SK-N-SH treated with all-trans-retinoic acid at 6 μM for 48 hours (cell line): ENCODE data around the gene NME7.
A peak's percentile ranks its signal among the peaks of the same experiment; 100 is the strongest.
"Not testable (repeated sequence)": the region's sequence is repeated elsewhere in the genome, so short reads cannot be mapped to it uniquely, and the experiment has no call there.

Experiments used
- ATAC-seq: fragments of 200-7000 bp; cut with Tn5 transposase; 3 replicates; pipeline ENCODE4 v1.9.1; 2020; ENCODE audit warnings: mild to moderate bottlenecking, moderate library complexity
- ARNTL ChIP-seq: fragments of 450-650 bp; formaldehyde crosslinking; IDR thresholded peaks from 2 replicates; pipeline ENCODE4 v1.5.0; 2020; ENCODE audit warnings: low read depth, mild to moderate bottlenecking, moderate library complexity, borderline replicate concordance
- BACH2 ChIP-seq: fragments of 250-450 bp; sonication (Bioruptor Pico); IDR thresholded peaks from 2 replicates; pipeline ENCODE4 v1.9.0; 2021; ENCODE audit warnings: mild to moderate bottlenecking, borderline replicate concordance
- CSDC2 ChIP-seq: fragments of 250-450 bp; sonication (Bioruptor Pico); IDR thresholded peaks from 2 replicates; pipeline ENCODE4 v1.5.0; 2020; ENCODE audit warnings: mild to moderate bottlenecking, moderate library complexity
- ESRRG ChIP-seq: fragments of 250-450 bp; sonication (Bioruptor Pico); IDR thresholded peaks from 2 replicates; pipeline ENCODE4 v1.6.1; 2021; ENCODE audit warnings: mild to moderate bottlenecking
- GLIS3 ChIP-seq: fragments of 250-450 bp; sonication (Bioruptor Pico); IDR thresholded peaks from 2 replicates; pipeline ENCODE4 v1.5.0; 2020; ENCODE audit warnings: mild to moderate bottlenecking, moderate library complexity
- OSR1 ChIP-seq: fragments of 250-450 bp; sonication (Bioruptor Pico); IDR thresholded peaks from 2 replicates; pipeline ENCODE4 v1.8.0; 2022; ENCODE audit warnings: moderate library complexity, mild to moderate bottlenecking, inconsistent platforms
- PPARA ChIP-seq: fragments of 250-450 bp; sonication (Bioruptor Pico); IDR thresholded peaks from 2 replicates; pipeline ENCODE4 v1.5.0; 2020; ENCODE audit warnings: mild to moderate bottlenecking, borderline replicate concordance
- RARB ChIP-seq: fragments of 250-450 bp; sonication (Bioruptor Pico); IDR thresholded peaks from 2 replicates; pipeline ENCODE4 v1.8.0; 2021; ENCODE audit warnings: mild to moderate bottlenecking, moderate library complexity
- SNAI2 ChIP-seq: fragments of 250-450 bp; sonication (Bioruptor Pico); IDR thresholded peaks from 2 replicates; pipeline ENCODE4 v1.5.0; 2020; ENCODE audit warnings: mild to moderate bottlenecking, moderate library complexity
- TCF4 ChIP-seq: fragments of 250-450 bp; sonication (Bioruptor Pico); IDR thresholded peaks from 2 replicates; pipeline ENCODE4 v1.8.0; 2021; ENCODE audit warnings: mild to moderate bottlenecking, moderate library complexity, borderline replicate concordance
- TOX ChIP-seq: fragments of 250-450 bp; sonication (Bioruptor Pico); IDR thresholded peaks from 2 replicates; pipeline ENCODE4 v1.8.0; 2021; ENCODE audit warnings: mild to moderate bottlenecking, moderate library complexity, borderline replicate concordance
- ZC3H10 ChIP-seq: fragments of 250-450 bp; sonication (Bioruptor Pico); IDR thresholded peaks from 2 replicates; pipeline ENCODE4 v1.5.1; 2021; ENCODE audit warnings: mild to moderate bottlenecking, moderate library complexity
- ZFP3 ChIP-seq: fragments of 250-450 bp; sonication (Bioruptor Pico); IDR thresholded peaks from 2 replicates; pipeline ENCODE4 v1.5.0; 2020; ENCODE audit warnings: mild to moderate bottlenecking, moderate library complexity
- ZFP30 ChIP-seq: fragments of 450-650 bp; formaldehyde crosslinking; IDR thresholded peaks from 2 replicates; pipeline ENCODE4 v1.5.0; 2022; ENCODE audit warnings: mild to moderate bottlenecking, moderate library complexity
- ZNF565 ChIP-seq: fragments of 450-650 bp; formaldehyde crosslinking; conservative IDR thresholded peaks from 2 replicates; pipeline ENCODE4 v1.5.0; 2020; ENCODE audit warnings: low read depth, mild to moderate bottlenecking, moderate library complexity
- ZNF8 ChIP-seq: fragments of 450-650 bp; formaldehyde crosslinking; IDR thresholded peaks from 2 replicates; pipeline ENCODE4 v1.5.0; 2020; ENCODE audit warnings: mild to moderate bottlenecking, moderate library complexity
- TF ChIP-seq, protein P1 (sequence below): fragments of 250-450 bp; sonication (Bioruptor Pico); IDR thresholded peaks from 2 replicates; pipeline ENCODE4 v1.5.1; 2020; ENCODE audit warnings: low read depth, mild to moderate bottlenecking, moderate library complexity
- TF ChIP-seq, protein P2 (sequence below): fragments of 250-450 bp; sonication (Bioruptor Pico); IDR thresholded peaks from 2 replicates; pipeline ENCODE4 v1.8.0; 2021; ENCODE audit warnings: low read depth, mild to moderate bottlenecking, moderate library complexity, borderline replicate concordance
- TF ChIP-seq, protein P3 (sequence below): fragments of 250-450 bp; sonication (Bioruptor Pico); IDR thresholded peaks from 2 replicates; pipeline ENCODE4 v1.5.1; 2021; ENCODE audit warnings: mild to moderate bottlenecking, moderate library complexity
- TF ChIP-seq, protein P4 (sequence below): fragments of 250-450 bp; sonication (Bioruptor Pico); IDR thresholded peaks from 2 replicates; pipeline ENCODE4 v1.8.0; 2020; ENCODE audit warnings: mild to moderate bottlenecking, moderate library complexity, borderline replicate concordance
- TF ChIP-seq, protein P5 (sequence below): fragments of 250-450 bp; sonication (Bioruptor Pico); IDR thresholded peaks from 2 replicates; pipeline ENCODE4 v1.5.0; 2020; ENCODE audit warnings: mild to moderate bottlenecking, moderate library complexity

NME7 gene, protein sequence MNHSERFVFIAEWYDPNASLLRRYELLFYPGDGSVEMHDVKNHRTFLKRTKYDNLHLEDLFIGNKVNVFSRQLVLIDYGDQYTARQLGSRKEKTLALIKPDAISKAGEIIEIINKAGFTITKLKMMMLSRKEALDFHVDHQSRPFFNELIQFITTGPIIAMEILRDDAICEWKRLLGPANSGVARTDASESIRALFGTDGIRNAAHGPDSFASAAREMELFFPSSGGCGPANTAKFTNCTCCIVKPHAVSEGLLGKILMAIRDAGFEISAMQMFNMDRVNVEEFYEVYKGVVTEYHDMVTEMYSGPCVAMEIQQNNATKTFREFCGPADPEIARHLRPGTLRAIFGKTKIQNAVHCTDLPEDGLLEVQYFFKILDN

DNA sequence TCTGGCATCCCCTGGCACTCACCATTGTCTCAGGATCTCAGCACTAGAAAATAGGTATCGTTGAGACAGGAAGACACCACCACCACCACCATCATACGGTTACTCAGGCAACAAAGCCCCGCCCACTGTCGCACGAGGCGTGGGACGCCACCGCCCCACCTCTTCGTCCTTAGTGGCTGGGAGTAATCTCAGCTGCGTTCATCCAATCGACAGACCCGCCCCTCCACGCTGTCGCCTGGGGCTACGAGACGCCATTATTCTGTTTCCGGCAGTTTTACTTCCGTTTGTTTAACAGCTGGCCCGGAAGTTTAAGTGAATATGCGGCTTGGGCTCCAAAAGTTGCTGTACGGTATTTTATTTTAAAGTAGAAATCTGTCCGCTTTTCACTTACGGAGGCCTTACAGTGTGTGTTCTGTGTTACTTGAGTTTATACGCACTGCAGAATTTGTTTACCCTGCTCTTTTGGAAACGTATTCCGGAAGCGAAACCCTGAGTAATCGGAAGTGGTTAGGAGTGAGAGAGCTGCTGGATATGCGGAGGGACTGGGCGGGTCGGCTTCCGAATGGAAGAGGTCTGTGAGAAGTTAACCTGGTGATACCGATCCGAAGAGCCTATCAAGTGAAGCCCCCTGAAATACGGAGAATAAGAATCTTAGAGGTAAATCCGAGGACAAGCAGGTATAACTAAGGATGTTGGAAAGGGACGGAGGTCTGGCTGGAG is at the start of gene NME7, which contains the start of gene BLZF1:
Gene NME7 (minus strand): TSS at position 112 of the 720 bp plus-strand sequence. CDS start 87 bp downstream, at position 25.
Gene BLZF1 (plus strand): TSS at position 510 of the 720 bp plus-strand sequence. CDS start 1,328 bp downstream, outside the sequence.
- peak; percentile 96 for ATAC-seq
- TF ChIP-seq CSDC2 (CRISPR knock-in tag) (no peak), ZNF8 (CRISPR knock-in tag) (no peak), RARB (CRISPR knock-in tag) (no peak), TCF4 (CRISPR knock-in tag) (no peak), GLIS3 (CRISPR knock-in tag) (no peak), SNAI2 (CRISPR knock-in tag) (no peak), OSR1 (CRISPR knock-in tag) (no peak), ZFP30 (no peak), ARNTL (CRISPR knock-in tag) (no peak), ZC3H10 (CRISPR knock-in tag) (no peak), PPARA (no peak), ZFP3 (no peak), ESRRG (CRISPR knock-in tag) (no peak), ZNF565 (no peak)
- TF ChIP-seq, protein P1, sequence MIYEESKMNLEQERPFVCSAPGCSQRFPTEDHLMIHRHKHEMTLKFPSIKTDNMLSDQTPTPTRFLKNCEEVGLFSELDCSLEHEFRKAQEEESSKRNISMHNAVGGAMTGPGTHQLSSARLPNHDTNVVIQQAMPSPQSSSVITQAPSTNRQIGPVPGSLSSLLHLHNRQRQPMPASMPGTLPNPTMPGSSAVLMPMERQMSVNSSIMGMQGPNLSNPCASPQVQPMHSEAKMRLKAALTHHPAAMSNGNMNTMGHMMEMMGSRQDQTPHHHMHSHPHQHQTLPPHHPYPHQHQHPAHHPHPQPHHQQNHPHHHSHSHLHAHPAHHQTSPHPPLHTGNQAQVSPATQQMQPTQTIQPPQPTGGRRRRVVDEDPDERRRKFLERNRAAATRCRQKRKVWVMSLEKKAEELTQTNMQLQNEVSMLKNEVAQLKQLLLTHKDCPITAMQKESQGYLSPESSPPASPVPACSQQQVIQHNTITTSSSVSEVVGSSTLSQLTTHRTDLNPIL, result no peak
- TF ChIP-seq, protein P2, sequence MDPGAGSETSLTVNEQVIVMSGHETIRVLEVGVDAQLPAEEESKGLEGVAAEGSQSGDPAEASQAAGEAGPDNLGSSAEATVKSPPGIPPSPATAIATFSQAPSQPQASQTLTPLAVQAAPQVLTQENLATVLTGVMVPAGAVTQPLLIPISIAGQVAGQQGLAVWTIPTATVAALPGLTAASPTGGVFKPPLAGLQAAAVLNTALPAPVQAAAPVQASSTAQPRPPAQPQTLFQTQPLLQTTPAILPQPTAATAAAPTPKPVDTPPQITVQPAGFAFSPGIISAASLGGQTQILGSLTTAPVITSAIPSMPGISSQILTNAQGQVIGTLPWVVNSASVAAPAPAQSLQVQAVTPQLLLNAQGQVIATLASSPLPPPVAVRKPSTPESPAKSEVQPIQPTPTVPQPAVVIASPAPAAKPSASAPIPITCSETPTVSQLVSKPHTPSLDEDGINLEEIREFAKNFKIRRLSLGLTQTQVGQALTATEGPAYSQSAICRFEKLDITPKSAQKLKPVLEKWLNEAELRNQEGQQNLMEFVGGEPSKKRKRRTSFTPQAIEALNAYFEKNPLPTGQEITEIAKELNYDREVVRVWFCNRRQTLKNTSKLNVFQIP (CRISPR knock-in tag), result no peak
- TF ChIP-seq, protein P3, sequence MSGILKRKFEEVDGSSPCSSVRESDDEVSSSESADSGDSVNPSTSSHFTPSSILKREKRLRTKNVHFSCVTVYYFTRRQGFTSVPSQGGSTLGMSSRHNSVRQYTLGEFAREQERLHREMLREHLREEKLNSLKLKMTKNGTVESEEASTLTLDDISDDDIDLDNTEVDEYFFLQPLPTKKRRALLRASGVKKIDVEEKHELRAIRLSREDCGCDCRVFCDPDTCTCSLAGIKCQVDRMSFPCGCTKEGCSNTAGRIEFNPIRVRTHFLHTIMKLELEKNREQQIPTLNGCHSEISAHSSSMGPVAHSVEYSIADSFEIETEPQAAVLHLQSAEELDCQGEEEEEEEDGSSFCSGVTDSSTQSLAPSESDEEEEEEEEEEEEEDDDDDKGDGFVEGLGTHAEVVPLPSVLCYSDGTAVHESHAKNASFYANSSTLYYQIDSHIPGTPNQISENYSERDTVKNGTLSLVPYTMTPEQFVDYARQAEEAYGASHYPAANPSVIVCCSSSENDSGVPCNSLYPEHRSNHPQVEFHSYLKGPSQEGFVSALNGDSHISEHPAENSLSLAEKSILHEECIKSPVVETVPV (CRISPR knock-in tag), result no peak

DNA sequence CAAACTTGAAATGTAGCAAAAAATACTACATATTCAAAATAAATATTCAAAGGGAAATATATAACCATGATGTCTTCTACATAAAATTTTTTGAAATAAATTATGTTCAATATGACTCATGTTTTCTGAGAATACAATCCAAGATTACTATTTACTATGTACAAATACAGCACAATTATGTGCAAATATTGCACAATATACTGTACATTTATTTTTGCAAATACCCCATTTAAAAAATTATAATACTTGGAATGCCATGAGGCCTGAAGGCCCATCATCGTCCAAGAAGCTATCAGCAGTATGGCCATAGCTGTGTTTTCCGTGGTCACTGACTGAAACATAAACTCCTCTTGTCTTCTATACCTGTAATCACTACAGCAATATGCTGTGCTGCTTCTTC is 47.4 kb upstream of the NME7 start:
- no peak for TF ChIP-seq ZNF8 (CRISPR knock-in tag)
- no peak for TF ChIP-seq BACH2 (CRISPR knock-in tag)
- TF ChIP-seq, protein P4, sequence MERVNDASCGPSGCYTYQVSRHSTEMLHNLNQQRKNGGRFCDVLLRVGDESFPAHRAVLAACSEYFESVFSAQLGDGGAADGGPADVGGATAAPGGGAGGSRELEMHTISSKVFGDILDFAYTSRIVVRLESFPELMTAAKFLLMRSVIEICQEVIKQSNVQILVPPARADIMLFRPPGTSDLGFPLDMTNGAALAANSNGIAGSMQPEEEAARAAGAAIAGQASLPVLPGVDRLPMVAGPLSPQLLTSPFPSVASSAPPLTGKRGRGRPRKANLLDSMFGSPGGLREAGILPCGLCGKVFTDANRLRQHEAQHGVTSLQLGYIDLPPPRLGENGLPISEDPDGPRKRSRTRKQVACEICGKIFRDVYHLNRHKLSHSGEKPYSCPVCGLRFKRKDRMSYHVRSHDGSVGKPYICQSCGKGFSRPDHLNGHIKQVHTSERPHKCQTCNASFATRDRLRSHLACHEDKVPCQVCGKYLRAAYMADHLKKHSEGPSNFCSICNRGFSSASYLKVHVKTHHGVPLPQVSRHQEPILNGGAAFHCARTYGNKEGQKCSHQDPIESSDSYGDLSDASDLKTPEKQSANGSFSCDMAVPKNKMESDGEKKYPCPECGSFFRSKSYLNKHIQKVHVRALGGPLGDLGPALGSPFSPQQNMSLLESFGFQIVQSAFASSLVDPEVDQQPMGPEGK (CRISPR knock-in tag), result no peak
- no peak for TF ChIP-seq TOX (CRISPR knock-in tag)

DNA sequence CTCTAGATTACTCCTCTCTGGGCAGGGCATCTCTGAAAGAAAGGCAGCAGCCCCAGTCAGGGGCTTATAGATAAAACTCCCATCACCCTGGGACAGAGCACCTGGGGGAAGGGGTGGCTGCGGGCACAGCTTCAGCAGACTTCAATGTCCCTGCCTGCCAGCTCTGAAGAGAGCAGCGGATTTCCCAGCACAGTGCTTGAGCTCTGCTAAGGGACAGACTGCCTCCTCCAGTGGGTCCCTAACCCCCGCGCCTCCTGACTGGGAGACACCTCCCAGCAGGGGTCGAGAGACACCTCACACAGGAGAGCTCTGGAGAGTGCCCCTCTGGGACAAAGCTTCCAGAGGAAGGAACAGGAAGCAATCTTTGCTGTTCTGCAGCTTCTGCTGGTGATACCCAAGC is 40.7 kb upstream of the NME7 start:
- not testable (repeated sequence) for ATAC-seq

More for the DNA sequence above, 47.4 kb upstream of the NME7 start:
- no peak for ATAC-seq

DNA sequence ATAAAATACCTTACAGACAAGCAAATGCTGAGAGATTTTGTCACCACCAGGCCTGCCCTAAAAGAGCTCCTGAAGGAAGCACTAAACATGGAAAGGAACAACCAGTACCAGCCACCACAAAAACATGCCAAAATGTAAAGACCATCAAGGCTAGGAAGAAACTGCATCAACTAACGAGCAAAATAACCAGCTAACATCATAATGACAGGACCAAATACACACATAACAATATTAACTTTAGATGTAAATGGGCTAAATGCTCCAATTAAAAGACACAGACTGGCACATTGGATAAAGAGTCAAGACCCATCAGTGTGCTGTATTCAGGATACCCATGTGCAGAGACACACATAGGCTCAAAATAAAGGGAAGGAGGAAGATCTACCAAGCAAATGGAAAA is 35.0 kb upstream of the NME7 start:
- ATAC-seq, result not testable (repeated sequence)

DNA sequence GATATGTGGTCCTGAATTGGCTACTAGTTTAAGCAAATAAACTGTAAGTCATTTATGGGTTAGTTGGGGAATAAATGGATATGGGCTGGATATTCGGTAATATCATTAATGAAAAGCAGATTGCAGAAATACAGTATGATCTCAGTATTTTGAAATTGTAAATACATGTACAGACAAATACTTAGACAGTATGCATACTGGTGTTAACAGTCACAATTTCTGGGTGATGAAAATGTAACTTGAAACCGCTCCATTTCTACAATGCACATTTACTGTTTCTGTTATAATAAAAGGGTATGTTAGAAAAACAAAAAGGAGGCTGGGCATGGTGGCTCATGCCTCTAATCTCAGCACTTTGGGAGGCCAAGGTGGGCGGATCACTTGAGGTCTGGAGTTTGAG is 28.4 kb upstream of the NME7 start:
- TF ChIP-seq BACH2 (CRISPR knock-in tag) (no peak), SNAI2 (CRISPR knock-in tag) (no peak)
- TF ChIP-seq, protein P5, sequence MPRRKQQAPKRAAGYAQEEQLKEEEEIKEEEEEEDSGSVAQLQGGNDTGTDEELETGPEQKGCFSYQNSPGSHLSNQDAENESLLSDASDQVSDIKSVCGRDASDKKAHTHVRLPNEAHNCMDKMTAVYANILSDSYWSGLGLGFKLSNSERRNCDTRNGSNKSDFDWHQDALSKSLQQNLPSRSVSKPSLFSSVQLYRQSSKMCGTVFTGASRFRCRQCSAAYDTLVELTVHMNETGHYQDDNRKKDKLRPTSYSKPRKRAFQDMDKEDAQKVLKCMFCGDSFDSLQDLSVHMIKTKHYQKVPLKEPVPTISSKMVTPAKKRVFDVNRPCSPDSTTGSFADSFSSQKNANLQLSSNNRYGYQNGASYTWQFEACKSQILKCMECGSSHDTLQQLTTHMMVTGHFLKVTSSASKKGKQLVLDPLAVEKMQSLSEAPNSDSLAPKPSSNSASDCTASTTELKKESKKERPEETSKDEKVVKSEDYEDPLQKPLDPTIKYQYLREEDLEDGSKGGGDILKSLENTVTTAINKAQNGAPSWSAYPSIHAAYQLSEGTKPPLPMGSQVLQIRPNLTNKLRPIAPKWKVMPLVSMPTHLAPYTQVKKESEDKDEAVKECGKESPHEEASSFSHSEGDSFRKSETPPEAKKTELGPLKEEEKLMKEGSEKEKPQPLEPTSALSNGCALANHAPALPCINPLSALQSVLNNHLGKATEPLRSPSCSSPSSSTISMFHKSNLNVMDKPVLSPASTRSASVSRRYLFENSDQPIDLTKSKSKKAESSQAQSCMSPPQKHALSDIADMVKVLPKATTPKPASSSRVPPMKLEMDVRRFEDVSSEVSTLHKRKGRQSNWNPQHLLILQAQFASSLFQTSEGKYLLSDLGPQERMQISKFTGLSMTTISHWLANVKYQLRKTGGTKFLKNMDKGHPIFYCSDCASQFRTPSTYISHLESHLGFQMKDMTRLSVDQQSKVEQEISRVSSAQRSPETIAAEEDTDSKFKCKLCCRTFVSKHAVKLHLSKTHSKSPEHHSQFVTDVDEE (CRISPR knock-in tag), result no peak
- no peak for ATAC-seq
